HepG2 (cell line): ENCODE results near the gene ETFA.

Experiments
- ATF2 ChIP-seq: sonication (generic); formaldehyde crosslinking; IDR thresholded peaks from 2 replicates; pipeline ENCODE4 v1.4.0; 2020; ENCODE audit warnings: missing genetic modification reagents
- EZH2 ChIP-seq: conservative IDR thresholded peaks from 2 replicates; pipeline ENCODE4 v1.6.1; 2012; ENCODE audit warnings: mild to moderate bottlenecking, low read depth, low read length, moderate library complexity
- HHEX ChIP-seq: IDR thresholded peaks from 2 replicates; pipeline ENCODE4 v1.6.1; 2016; ENCODE audit warnings: control low read depth
- POLR2A ChIP-seq, 2 experiments: IDR thresholded peaks; 2 replicates each; pipeline ENCODE4 v1.6.1; 2011; ENCODE audit warnings: low read depth in 2 of 2, low read length in 2 of 2, mild to moderate bottlenecking in 1 of 2, moderate library complexity in 1 of 2; ENCODE audit not compliant: insufficient read depth in 1 of 2
- TSC22D2 ChIP-seq: sonication (generic); formaldehyde crosslinking; IDR thresholded peaks from 2 replicates; pipeline ENCODE4 v1.5.1; 2020; ENCODE audit warnings: missing genetic modification reagents, mild to moderate bottlenecking, borderline replicate concordance
- ZNF383 ChIP-seq: sonication (generic); formaldehyde crosslinking; IDR thresholded peaks from 2 replicates; pipeline ENCODE4 v1.4.0; 2020; ENCODE audit warnings: missing genetic modification reagents, mild to moderate bottlenecking, borderline replicate concordance
- TF ChIP-seq, protein P1 (sequence below): sonication (generic); formaldehyde crosslinking; IDR thresholded peaks from 2 replicates; pipeline ENCODE4 v1.4.0; 2020; ENCODE audit warnings: missing genetic modification reagents, borderline replicate concordance
- TF ChIP-seq, protein P2 (sequence below): sonication (generic); formaldehyde crosslinking; IDR thresholded peaks from 2 replicates; pipeline ENCODE4 v1.5.1; 2020; ENCODE audit warnings: missing genetic modification reagents, mild to moderate bottlenecking, borderline replicate concordance

- TF ChIP-seq EZH2 (no peak), ZNF383 (CRISPR knock-in tag) (no peak), POLR2A (IDR thresholded peaks at IDR 0.05; ENCODE audit: insufficient read depth in 1 of 2, low read depth in 2 of 2, low read length in 2 of 2) (no peak), HHEX (no peak), ATF2 (CRISPR knock-in tag) (no peak), TSC22D2 (CRISPR knock-in tag) (no peak)
- TF ChIP-seq, protein P1, sequence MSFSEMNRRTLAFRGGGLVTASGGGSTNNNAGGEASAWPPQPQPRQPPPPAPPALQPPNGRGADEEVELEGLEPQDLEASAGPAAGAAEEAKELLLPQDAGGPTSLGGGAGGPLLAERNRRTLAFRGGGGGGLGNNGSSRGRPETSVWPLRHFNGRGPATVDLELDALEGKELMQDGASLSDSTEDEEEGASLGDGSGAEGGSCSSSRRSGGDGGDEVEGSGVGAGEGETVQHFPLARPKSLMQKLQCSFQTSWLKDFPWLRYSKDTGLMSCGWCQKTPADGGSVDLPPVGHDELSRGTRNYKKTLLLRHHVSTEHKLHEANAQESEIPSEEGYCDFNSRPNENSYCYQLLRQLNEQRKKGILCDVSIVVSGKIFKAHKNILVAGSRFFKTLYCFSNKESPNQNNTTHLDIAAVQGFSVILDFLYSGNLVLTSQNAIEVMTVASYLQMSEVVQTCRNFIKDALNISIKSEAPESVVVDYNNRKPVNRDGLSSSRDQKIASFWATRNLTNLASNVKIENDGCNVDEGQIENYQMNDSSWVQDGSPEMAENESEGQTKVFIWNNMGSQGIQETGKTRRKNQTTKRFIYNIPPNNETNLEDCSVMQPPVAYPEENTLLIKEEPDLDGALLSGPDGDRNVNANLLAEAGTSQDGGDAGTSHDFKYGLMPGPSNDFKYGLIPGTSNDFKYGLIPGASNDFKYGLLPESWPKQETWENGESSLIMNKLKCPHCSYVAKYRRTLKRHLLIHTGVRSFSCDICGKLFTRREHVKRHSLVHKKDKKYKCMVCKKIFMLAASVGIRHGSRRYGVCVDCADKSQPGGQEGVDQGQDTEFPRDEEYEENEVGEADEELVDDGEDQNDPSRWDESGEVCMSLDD (CRISPR knock-in tag) = no peak
- TF ChIP-seq, protein P2, sequence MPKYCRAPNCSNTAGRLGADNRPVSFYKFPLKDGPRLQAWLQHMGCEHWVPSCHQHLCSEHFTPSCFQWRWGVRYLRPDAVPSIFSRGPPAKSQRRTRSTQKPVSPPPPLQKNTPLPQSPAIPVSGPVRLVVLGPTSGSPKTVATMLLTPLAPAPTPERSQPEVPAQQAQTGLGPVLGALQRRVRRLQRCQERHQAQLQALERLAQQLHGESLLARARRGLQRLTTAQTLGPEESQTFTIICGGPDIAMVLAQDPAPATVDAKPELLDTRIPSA (CRISPR knock-in tag) = no peak
These were observed 126.6 kb downstream of the ETFA start for GRCh38 chr15:76184650-76185035.
